HL-60 (cell line): Measurements from ENCODE around the gene CCRL2.

Experiments
- DNase-seq, 2 experiments: peaks; one replicate each; pipeline ENCODE4 v3.0.0-alpha.2; 2010 to 2020; ENCODE audit warnings: low read depth in 1 of 2, low spot score in 1 of 2
- H3K27ac ChIP-seq: fragments of 250-450 bp; sonication (Bioruptor Pico); replicated peaks from 2 replicates; pipeline ENCODE4 v1.5.1; 2020; ENCODE audit warnings: mild to moderate bottlenecking, moderate library complexity
- H3K27me3 ChIP-seq: fragments of 250-450 bp; sonication (Bioruptor Pico); 2 replicates; pipeline ENCODE4 v1.5.1; 2021; ENCODE audit warnings: mild to moderate bottlenecking, moderate library complexity; ENCODE audit not compliant: insufficient read depth, poor library complexity, severe bottlenecking
- H3K4me3 ChIP-seq: replicated peaks from 2 replicates; pipeline ENCODE4 v1.5.1; 2011; ENCODE audit warnings: mild to moderate bottlenecking, control low read depth, low read length; ENCODE audit not compliant: insufficient read depth
- CTCF ChIP-seq: IDR thresholded peaks from one replicate; pipeline ENCODE4 v1.5.1; 2011; ENCODE audit warnings: low read length, control low read depth, inconsistent platforms; ENCODE audit not compliant: insufficient read depth
- GABPA ChIP-seq: IDR thresholded peaks from 2 replicates; pipeline ENCODE4 v1.6.1; 2012; ENCODE audit warnings: low read depth
- POLR2AphosphoS5 ChIP-seq: IDR thresholded peaks from 2 replicates; pipeline ENCODE4 v1.6.1; 2012; ENCODE audit warnings: low read depth
- SPI1 ChIP-seq: IDR thresholded peaks from 2 replicates; pipeline ENCODE4 v1.6.1; 2012; ENCODE audit warnings: low read depth, mild to moderate bottlenecking, borderline replicate concordance
- TF ChIP-seq, protein P1 (sequence below): IDR thresholded peaks from 2 replicates; pipeline ENCODE4 v1.6.1; 2012; ENCODE audit warnings: low read depth; ENCODE audit not compliant: insufficient replicate concordance

CCRL2 gene

GRCh38 chr3:46408853-46409252 lies 1.8 kb downstream of the CCRL2 start:
- H3K27me3 ChIP-seq: no peaks in the 10 kb centered on the region
- no peak for DNase-seq
- TF ChIP-seq GABPA (no peak), SPI1 (no peak), POLR2AphosphoS5 (no peak), CTCF (no peak)
- TF ChIP-seq, protein P1, sequence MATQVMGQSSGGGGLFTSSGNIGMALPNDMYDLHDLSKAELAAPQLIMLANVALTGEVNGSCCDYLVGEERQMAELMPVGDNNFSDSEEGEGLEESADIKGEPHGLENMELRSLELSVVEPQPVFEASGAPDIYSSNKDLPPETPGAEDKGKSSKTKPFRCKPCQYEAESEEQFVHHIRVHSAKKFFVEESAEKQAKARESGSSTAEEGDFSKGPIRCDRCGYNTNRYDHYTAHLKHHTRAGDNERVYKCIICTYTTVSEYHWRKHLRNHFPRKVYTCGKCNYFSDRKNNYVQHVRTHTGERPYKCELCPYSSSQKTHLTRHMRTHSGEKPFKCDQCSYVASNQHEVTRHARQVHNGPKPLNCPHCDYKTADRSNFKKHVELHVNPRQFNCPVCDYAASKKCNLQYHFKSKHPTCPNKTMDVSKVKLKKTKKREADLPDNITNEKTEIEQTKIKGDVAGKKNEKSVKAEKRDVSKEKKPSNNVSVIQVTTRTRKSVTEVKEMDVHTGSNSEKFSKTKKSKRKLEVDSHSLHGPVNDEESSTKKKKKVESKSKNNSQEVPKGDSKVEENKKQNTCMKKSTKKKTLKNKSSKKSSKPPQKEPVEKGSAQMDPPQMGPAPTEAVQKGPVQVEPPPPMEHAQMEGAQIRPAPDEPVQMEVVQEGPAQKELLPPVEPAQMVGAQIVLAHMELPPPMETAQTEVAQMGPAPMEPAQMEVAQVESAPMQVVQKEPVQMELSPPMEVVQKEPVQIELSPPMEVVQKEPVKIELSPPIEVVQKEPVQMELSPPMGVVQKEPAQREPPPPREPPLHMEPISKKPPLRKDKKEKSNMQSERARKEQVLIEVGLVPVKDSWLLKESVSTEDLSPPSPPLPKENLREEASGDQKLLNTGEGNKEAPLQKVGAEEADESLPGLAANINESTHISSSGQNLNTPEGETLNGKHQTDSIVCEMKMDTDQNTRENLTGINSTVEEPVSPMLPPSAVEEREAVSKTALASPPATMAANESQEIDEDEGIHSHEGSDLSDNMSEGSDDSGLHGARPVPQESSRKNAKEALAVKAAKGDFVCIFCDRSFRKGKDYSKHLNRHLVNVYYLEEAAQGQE: no peak
- no peak overlapping the region for H3K4me3 ChIP-seq
- no peak overlapping the region for H3K27ac ChIP-seq

- DNase-seq: no peak
- Histone ChIP-seq H3K4me3 (no peak overlapping the region), H3K27ac (no peak overlapping the region), H3K27me3 (no peaks in the 10 kb centered on the region)
- TF ChIP-seq, protein P1: no peak
- TF ChIP-seq POLR2AphosphoS5 (no peak), CTCF (no peak)
Observed at GRCh38 chr3:46409739-46410489, 2.9 kb downstream of the CCRL2 start.

DNA sequence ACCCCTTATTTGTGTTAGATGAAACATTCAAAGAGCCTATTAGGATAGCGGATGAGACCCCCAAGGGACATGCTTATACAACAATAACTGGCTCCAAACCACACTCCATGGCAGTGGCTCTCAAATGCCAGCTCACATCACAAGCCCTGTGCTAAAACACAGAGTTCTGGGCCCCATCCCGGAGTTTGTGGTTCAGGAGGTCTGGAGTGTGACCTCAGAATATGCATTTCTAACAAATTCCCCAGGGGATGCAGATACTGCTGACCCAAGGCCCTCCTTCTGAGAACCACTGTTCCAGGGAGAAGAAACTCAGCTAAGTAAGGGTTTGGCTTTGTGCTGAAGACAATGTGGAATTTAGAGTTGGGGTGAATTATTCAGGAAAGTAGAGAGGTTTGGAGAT lies 3.6 kb downstream of the CCRL2 start:
- Histone ChIP-seq H3K27ac (no peak overlapping the region), H3K27me3 (no peaks in the 10 kb centered on the region), H3K4me3 (no peak overlapping the region)
- TF ChIP-seq GABPA (no peak), CTCF (no peak), POLR2AphosphoS5 (no peak), SPI1 (no peak)
- TF ChIP-seq, protein P1: no peak
- DNase-seq: no peak
